Neutrophil (primary cell): ENCODE results near the gene ZNF574.

Experiments used
- H3K27ac ChIP-seq: fragments of 200-600 bp; sonication (generic); 2 replicates; pipeline ENCODE4 v1.5.1; 2016; ENCODE audit warnings: mild to moderate bottlenecking, moderate library complexity
- H3K27me3 ChIP-seq: fragments of 200-600 bp; sonication (generic); 2 replicates; pipeline ENCODE4 v1.6.0; 2016; ENCODE audit warnings: mild to moderate bottlenecking
- H3K36me3 ChIP-seq: fragments of 200-600 bp; sonication (generic); 2 replicates; pipeline ENCODE4 v1.5.1; 2017
- H3K4me1 ChIP-seq, 2 experiments: fragments of 200-600 bp in 1 of 2; sonication (generic) in 1 of 2; 1 replicate in 1 of 2; 2 replicates in 1 of 2; pipeline versions ENCODE4 v1.5.1 to v1.6.1; 2013 to 2016; ENCODE audit warnings: low read depth in 1 of 2, low read length in 1 of 2, mild to moderate bottlenecking in 1 of 2, moderate library complexity in 1 of 2; ENCODE audit not compliant: control insufficient read depth in 1 of 2, insufficient read depth in 1 of 2
- H3K4me3 ChIP-seq, 2 experiments: fragments of 200-600 bp in 1 of 2; sonication (generic) in 1 of 2; 1 replicate in 1 of 2; 2 replicates in 1 of 2; pipeline ENCODE4 v1.5.1; 2013 to 2016; ENCODE audit warnings: low read depth in 1 of 2, low read length in 1 of 2, mild to moderate bottlenecking in 1 of 2, moderate library complexity in 1 of 2
- H3K9me3 ChIP-seq: fragments of 200-600 bp; sonication (generic); 2 replicates; pipeline ENCODE4 v1.5.1; 2016
- TF ChIP-seq, protein P1 (sequence below): fragments of 200-600 bp; sonication (generic); IDR thresholded peaks from 2 replicates; pipeline ENCODE4 v1.5.1; 2016; ENCODE audit warnings: antibody characterized with exemption

ZNF574 gene

GRCh38 chr19:42054205-42054604, 21.8 kb upstream of the ZNF574 start:
- TF ChIP-seq, protein P1, sequence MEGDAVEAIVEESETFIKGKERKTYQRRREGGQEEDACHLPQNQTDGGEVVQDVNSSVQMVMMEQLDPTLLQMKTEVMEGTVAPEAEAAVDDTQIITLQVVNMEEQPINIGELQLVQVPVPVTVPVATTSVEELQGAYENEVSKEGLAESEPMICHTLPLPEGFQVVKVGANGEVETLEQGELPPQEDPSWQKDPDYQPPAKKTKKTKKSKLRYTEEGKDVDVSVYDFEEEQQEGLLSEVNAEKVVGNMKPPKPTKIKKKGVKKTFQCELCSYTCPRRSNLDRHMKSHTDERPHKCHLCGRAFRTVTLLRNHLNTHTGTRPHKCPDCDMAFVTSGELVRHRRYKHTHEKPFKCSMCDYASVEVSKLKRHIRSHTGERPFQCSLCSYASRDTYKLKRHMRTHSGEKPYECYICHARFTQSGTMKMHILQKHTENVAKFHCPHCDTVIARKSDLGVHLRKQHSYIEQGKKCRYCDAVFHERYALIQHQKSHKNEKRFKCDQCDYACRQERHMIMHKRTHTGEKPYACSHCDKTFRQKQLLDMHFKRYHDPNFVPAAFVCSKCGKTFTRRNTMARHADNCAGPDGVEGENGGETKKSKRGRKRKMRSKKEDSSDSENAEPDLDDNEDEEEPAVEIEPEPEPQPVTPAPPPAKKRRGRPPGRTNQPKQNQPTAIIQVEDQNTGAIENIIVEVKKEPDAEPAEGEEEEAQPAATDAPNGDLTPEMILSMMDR: no peak
- Histone ChIP-seq H3K27ac (no peak overlapping the region), H3K36me3 (peaks cover 10% of the 10 kb centered on the region), H3K4me3 (no peak overlapping the region), H3K27me3 (no peaks in the 10 kb centered on the region), H3K9me3 (no peaks in the 10 kb centered on the region), H3K4me1 (no peaks in the 10 kb centered on the region)

- Histone ChIP-seq H3K27ac (no peak overlapping the region), H3K4me3 (no peak overlapping the region), H3K4me1 (no peaks in the 10 kb centered on the region), H3K36me3 (peaks cover 11% of the 10 kb centered on the region), H3K9me3 (no peaks in the 10 kb centered on the region), H3K27me3 (no peaks in the 10 kb centered on the region)
- TF ChIP-seq, protein P1: no peak
Measured at GRCh38 chr19:42057846-42058245, 18.1 kb upstream of the ZNF574 start.

DNA sequence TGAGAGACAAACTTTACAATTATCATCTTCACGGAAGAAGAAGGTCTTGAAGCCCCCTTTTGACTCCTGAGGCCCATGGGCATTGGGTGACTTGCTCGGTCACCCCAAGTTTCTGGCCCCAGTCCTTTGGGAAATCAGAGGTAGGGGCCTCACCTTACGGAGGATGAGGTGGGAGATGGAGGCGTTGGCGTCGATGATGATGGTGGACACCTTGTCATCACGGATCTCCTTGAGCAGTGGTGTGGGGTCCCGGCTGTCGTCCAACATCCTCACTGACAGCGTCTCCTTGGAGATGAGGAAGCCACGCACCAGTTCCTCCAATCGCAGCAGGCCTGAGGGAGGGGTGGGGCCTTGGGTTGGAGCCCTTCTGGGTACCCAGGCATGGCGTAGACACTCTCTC, 16.8 kb upstream of the ZNF574 start:
- Histone ChIP-seq H3K4me1 (no peaks in the 10 kb centered on the region), H3K4me3 (no peak overlapping the region), H3K9me3 (no peaks in the 10 kb centered on the region), H3K36me3 (peaks cover 5% of the 10 kb centered on the region), H3K27me3 (no peaks in the 10 kb centered on the region), H3K27ac (no peak overlapping the region)
- TF ChIP-seq, protein P1: no peak

- H3K9me3 ChIP-seq: no peaks in the 10 kb centered on the region
- no peaks in the 10 kb centered on the region for H3K27me3 ChIP-seq
- no peaks in the 10 kb centered on the region for H3K4me1 ChIP-seq
- peaks cover 5% of the 10 kb centered on the region for H3K36me3 ChIP-seq
- TF ChIP-seq, protein P1: no peak
- no peak overlapping the region for H3K4me3 ChIP-seq
- no peak overlapping the region for H3K27ac ChIP-seq
Measured at GRCh38 chr19:42060117-42060516, 15.8 kb upstream of the ZNF574 start.

DNA sequence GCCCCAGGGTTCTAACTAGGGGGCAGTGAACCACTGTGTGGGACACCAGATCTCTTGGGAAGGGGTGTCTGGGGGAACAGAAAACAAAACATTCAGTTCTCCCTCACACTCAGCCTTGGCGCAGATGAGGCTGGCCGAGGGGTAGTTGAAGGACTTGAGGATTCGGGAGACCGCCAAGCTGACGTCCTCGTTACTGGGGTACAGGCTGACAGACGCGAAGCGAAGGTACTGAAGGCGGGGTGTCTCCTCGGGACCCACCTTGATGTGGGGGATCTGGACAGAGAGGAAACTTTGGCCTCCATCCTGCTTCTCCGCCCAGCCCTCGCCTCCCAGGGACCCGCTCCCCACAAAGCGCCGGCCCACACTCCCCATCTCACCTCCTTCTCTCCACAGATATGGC, 13.6 kb upstream of the ZNF574 start:
- no peaks in the 10 kb centered on the region for H3K27me3 ChIP-seq
- no peaks in the 10 kb centered on the region for H3K4me1 ChIP-seq
- H3K4me3 ChIP-seq: no peak overlapping the region
- TF ChIP-seq, protein P1: no peak
- H3K36me3 ChIP-seq: peaks cover 5% of the 10 kb centered on the region
- H3K9me3 ChIP-seq: no peaks in the 10 kb centered on the region
- H3K27ac ChIP-seq: no peak overlapping the region

GRCh38 chr19:42064432-42064831, 11.5 kb upstream of the ZNF574 start:
- Histone ChIP-seq H3K4me1 (peaks cover 0 to 7% of the 10 kb centered on the region in 2 experiments), H3K27me3 (peaks cover 18% of the 10 kb centered on the region), H3K9me3 (no peaks in the 10 kb centered on the region), H3K4me3 (no peak overlapping the region), H3K27ac (no peak overlapping the region), H3K36me3 (no peaks in the 10 kb centered on the region)
- TF ChIP-seq, protein P1: no peak
